HG03025 (cell line): ENCODE measurements around the gene C1GALT1C1.

Source experiments
- ATAC-seq: cut with Tn5 transposase; IDR thresholded peaks from one replicate; pipeline ENCODE4 v1.9.1; 2021; ENCODE audit warnings: mild to moderate bottlenecking, moderate library complexity; ENCODE audit not compliant: unreplicated experiment, low FRiP score

C1GALT1C1 gene

GRCh38 chrX:120603707-120604360, 26.0 kb downstream of the C1GALT1C1 start, which contains the start of gene MCTS1:
TSS of gene MCTS1 (plus strand) at chrX:120604101. CDS start at chrX:120604237, 136 bp downstream.
- peak; percentile 85 for ATAC-seq

- no peak for ATAC-seq
Measured at GRCh38 chrX:120585702-120586101, 44.2 kb downstream of the C1GALT1C1 start.
